LNCAP (cell line): ENCODE measurements around the gene FKBP5.
A peak's percentile ranks its signal among the peaks of the same experiment; 100 is the strongest.

Experiments used
- TF ChIP-seq, protein P1 (sequence below): fragments of 450-650 bp; IDR thresholded peaks from 2 replicates; pipeline ENCODE4 v1.5.1; 2017; ENCODE audit warnings: mild to moderate bottlenecking

The FKBP5 gene

GRCh38 chr6:35573495-35574110, 115.1 kb downstream of the FKBP5 start:
- TF ChIP-seq, protein P1, sequence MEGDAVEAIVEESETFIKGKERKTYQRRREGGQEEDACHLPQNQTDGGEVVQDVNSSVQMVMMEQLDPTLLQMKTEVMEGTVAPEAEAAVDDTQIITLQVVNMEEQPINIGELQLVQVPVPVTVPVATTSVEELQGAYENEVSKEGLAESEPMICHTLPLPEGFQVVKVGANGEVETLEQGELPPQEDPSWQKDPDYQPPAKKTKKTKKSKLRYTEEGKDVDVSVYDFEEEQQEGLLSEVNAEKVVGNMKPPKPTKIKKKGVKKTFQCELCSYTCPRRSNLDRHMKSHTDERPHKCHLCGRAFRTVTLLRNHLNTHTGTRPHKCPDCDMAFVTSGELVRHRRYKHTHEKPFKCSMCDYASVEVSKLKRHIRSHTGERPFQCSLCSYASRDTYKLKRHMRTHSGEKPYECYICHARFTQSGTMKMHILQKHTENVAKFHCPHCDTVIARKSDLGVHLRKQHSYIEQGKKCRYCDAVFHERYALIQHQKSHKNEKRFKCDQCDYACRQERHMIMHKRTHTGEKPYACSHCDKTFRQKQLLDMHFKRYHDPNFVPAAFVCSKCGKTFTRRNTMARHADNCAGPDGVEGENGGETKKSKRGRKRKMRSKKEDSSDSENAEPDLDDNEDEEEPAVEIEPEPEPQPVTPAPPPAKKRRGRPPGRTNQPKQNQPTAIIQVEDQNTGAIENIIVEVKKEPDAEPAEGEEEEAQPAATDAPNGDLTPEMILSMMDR = no peak

- TF ChIP-seq, protein P1 = peak; percentile 35; the same call in 1 of the 2 replicates
Measured at GRCh38 chr6:35569011-35569461, 119.7 kb downstream of the FKBP5 start.

GRCh38 chr6:35566794-35567193, 121.9 kb downstream of the FKBP5 start:
- TF ChIP-seq, protein P1 = no peak

GRCh38 chr6:35564733-35565132, 124.0 kb downstream of the FKBP5 start:
- TF ChIP-seq, protein P1 = no peak

DNA sequence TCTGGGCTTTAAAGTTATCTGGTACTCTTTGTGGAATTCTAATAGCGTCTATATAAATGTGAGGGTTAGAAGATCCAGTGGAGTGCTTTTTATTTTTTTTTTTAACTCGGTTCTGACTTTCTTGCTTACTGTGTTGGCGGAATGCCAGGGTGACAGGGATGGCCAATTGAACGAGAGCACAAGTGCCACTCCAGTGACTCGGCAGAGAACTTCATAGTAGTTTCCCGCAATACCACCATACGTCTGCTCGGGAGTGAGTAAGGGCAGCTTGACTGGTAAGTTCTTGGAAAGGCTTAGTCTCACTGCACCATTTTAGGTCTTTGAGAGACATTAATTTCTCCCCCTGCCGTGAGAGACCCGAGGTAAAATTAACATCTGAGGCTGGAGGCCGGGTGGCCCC, 126.7 kb downstream of the FKBP5 start:
- TF ChIP-seq, protein P1 = no peak

- TF ChIP-seq, protein P1 = no peak
Measured at GRCh38 chr6:35561113-35561512, 127.6 kb downstream of the FKBP5 start.

DNA sequence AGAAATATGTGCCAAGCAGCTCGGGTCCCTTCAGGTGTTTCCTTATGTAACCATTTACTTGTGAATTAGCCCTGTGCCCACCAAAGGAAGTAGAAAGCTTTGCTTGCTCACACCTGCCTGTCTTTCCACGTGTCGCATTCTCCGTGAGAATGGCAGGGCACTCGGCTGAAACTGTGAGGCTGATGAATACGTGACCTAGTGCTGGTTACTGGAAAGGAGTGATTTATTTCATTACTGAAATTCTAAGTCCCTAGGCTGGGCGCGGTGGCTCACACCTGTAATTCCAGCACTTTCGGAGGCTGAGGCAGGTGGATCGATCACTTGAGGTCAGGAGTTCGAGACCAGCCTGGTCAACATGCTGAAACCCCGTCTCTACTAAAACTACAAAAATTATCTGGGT, 130.1 kb downstream of the FKBP5 start:
- TF ChIP-seq, protein P1 = no peak

GRCh38 chr6:35557239-35557638, 131.5 kb downstream of the FKBP5 start:
- TF ChIP-seq, protein P1 = no peak
